Activated CD4-positive, alpha-beta T cell treated with anti-CD3 and anti-CD28 coated beads for 1 hour (primary cell): ENCODE data around the gene FAM162A.
"Not testable (repeated sequence)": the region's sequence is repeated elsewhere in the genome, so short reads cannot be mapped to it uniquely, and the experiment has no call there.

Experiments
- DNase-seq: peaks from one replicate; pipeline ENCODE4 v3.0.0-alpha.2; 2020

FAM162A gene, protein sequence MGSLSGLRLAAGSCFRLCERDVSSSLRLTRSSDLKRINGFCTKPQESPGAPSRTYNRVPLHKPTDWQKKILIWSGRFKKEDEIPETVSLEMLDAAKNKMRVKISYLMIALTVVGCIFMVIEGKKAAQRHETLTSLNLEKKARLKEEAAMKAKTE

DNA sequence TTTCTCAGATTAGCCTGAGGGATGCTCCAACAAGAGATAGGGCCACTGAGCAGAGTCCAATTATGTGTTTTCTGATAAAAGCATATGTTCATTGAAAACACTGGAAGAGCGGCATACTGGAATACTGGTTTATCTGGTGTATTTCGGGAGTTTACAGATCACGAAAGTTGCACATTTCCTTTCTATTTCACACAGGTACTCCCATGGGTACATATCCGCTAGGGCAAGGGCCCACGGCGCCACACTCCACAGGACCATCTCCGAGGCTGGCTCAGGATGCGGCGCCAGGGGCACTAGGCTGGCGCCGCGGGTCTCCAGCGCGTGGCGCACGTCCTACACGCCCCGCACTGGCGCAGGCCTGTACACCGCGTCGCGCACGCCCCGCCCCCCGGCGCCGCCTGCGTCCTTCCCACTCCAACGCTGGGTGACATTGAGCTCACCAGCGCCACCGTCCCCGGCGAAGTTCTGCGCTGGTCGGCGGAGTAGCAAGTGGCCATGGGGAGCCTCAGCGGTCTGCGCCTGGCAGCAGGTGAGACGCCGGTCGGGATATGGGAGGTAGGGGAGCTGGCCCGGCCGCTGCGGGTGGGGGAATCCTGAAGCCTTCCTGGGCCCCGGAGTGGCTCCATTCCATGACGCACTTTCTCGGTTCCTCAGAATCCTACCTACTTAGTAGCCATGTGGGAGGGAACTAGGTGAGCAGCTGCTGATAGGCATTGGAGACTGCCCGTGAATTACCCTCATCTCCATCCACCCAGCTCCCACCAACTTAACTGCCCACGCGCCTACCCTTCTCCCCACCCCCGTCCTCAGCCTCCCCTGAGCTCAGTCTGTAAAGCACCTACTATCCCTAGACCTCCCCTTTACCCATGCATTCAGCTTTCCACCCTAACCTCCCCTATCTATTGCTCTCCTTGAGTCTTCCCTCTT, at the start of gene FAM162A:
Gene FAM162A, plus strand, starts transcription at position 412 of the 927 bp plus-strand sequence. Its CDS starts 84 bp downstream, at position 496.
- DNase-seq = peak; percentile 86

DNA sequence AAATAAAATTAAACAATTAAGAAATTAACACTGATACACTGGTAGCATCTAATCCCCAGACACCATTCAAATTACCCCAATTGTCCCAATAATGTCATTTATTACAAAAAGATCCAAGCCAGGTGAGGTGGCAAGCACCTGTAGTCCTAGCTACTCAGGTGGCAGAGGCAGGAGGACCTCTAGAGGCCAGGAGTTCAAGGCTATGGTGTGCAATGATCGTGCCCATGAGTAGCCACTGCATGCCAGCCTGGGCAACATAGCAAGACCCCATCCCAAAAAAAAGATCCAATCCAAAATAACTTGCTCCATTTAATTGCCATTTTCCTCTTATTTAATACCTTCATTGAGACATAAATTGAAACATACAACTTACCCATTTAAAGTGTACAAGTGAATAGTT, 41.2 kb upstream of the FAM162A start:
- no peak for DNase-seq

DNA sequence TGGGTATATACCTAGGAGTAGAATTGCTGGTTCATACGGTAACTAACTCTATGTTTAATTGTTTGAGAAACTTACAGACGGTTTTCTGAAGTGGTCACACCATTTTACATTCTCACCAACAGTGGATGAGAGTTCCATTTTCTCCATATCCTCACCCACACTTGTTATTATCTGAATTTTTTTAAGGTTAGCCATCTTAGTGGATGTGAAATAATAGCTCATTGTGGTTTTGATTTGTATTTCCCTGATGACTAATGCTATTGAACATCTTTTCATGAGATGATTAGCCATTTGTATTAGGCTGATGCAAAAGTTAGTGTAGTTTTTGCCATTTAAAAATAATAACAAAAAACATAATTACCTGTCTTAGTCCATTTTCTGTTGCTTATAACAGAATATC, 40.3 kb upstream of the FAM162A start:
- DNase-seq = no peak

DNA sequence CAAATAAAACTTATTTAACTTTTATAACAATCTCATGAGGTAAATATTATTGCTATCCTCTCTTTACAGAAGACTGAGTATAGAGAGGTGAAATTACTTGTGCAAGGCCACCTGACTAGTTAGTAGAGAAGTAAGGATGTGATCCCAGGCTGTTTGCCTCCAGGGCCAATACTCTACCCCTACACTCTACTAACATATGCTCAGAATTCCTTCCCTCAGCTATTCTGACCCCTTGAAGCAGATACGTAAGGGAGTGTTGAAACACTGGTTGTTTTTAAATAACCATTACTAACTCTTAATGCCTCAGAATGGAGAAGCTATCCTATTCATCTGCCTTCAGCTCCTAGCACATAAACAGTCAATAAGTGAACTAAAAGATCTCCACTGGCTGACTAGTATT, 34.8 kb upstream of the FAM162A start:
- no peak for DNase-seq

DNA sequence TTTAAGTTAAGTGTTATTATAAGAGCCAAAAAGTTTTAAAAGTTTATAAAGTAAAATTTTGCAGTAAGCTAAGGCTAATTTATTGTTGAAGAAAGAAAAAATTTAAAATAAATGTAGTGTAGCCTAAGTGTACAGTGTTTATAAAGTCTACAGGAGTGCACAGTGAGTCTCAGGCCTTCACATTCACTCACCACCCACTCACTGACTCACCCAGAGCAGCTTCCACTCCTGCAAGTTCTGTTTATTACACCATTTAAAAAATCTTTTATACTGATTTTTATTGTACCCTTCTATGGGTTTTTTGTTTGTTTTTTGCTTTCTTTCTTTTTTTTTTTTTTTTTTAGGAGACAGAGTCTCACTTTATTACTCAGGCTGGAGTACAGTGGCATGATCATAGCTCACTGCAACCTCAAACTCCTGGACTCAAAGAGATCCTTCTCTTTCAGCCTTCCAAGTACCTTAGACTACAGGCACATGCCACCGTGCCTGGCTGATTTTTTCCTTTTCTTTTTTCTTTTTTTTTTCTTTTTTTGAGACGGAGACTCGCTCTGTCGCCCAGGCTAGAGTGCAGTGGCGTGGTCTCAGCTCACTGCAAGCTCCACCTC, 33.1 kb upstream of the FAM162A start:
- no peak for DNase-seq

DNA sequence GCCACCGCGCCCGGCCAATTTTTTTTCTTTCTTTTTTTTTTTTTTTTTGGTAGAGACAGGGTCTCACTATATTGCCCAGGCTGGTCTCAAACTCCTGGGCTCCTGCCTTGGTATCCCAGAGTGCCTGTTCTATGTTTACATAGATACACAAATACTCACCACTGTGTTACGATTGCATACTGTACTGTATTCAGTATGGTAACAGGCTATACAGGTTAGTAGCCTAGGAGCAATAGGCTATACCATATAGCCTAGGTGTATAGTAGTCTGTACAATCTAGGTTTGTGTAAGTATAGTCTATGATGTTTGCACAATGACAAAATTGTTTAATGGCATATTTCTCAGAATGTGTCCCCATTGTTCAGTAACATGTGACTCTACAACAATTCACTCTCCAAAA, 32.4 kb upstream of the FAM162A start:
- no peak for DNase-seq

DNA sequence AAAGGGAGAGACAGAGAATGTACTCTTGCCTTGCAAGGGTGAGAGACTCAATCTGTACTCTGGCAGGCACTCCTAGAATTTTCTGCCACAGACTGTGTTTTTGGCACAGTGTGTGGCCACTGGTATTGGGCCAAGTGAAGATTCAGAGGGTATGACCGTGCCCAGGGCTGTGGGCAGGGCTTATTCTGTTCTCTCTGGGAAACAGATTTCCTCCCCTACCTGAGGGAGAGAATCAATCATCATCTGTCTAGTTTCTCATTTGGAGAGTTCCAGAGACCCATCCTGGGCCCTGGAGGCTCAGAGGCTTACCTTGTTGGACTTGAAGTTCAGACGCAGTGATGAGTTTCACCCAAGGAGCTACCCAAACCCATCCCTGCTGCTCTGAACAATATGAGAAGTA, 30.8 kb upstream of the FAM162A start:
- no peak for DNase-seq

DNA sequence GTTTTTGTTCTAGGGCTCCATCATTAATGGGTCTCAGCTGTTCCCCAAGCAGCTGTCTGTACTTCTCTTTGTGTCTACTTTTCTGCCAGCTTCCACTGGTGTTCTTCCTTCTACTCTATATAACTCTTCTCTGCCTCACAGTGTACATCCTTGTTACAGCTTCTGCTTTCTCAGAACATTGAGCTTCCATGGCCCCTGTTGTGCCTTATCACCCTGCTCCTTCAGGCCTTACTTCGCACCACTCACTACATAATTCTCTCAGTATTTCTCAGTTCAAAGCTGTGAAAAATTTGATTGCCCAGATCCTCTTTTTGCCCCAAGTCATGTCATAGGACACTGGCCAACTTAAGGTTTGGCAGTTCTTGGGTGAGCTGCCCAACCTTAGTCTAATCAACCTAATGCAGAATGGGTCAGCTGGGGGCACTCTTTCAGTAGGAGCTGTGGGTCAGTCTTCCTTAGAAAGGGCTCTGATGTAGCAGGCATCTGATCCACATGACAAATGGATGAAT, 30.0 kb upstream of the FAM162A start:
- no peak for DNase-seq

DNA sequence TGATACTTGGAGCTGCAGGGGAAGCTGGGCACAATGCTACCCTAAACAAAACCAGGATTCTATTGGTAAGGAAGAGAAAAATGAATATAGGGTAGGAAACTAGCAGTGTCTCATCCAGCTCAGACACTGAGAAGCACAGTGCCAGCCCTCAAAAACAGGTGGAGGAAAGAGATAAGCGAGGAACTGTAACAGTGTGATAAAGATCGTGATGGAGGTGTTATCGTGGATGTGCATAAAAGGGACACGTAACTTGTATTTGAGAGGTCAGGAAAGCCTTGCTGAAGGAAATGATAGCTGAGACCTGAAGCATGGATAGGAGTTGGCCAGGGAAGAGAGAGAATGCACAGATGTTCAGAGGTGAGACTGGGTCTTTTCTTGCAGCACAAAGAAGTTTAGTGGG, 28.4 kb upstream of the FAM162A start:
- no peak for DNase-seq

DNA sequence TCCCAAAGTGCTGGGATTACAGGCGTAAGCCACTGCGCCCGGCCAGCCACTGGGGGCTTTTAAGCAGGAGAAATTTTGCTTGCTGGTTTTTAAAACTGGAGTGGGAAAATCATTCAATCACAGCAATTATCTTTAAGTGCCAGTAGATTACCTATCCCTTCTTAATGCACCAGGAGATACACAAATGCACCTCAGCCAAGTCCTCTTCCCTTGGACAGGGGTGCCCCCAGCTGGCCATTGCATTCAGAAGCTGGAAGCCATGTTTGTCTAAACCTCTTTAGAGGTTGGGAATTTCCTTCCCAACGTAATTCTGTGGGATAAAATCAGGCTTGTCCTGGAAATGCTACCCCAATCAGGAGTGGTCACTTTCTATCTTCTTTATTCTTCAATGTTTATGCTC, 27.6 kb upstream of the FAM162A start:
- DNase-seq = no peak

DNA sequence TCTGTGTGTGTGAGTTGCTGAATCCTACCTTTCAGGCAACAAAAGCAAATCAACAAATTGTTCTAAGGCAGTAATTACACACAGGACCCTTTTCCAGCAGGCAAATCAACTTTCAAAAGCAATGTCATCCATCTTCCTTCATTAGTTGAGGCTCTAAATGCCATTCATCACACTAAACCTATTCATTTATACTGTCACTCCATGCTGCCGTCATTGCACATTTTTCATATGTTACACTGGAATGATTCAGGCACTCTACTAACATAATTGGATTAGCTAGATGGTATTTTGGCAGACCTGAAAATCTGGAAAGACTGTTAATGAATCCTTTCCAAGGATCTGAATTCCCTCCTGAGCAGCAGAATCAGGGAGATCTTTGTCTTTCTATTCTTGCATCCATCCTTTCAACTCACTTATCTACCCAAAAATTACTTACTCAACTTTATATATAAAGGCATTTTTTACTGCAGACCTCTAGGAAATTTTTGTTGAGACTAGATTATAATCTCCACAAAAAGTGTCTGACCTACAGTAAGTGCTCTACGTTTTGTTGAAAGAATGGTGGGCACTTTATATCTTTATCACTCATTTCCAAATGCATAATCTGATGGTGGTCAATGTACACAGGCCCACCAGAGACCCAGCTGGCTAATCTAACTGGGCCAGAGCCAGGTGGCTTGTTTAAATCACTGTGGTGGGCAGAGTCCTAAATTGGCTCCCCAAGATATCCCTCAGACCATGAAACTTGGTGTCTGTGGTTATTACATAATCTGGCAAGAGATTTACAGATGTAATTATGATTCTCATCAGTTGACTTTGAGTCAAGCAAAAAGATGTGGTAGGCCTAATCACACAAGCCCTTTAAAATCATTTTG, 25.9 kb upstream of the FAM162A start:
- DNase-seq = no peak

DNA sequence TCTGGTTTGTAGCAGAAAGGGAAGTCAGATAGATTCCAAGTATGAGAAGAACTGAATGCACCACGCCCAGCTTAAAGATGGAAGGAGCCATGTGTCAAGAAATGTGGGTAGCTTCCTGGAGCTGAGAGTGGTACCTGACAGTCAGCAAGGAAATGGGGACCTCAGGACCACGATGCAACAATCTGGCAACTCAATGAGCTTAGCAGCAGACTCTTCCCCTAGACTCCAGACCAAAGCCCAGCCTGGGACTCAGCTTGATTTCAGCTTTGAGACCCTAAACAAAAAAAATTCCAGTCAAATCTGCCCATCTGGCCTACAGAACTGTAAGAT, 25.3 kb upstream of the FAM162A start:
- DNase-seq = no peak

DNA sequence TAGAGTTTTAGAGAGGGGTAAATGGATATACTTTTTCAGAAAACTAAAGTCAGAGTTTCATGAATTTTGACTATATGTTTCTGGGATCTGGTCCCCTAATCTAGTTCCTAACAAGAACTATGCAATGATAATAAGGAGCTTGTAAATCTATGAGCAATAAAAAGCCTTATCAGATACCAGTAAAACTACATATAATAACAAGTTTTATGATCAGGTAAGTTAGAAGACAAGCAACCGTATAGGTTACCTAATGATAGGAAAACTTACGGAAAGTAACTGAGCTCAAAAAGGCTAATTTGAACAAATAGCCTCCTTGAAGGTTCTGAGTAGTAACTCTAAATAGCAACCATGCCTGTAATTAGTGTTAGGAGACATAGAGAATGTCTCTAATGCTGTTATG, 22.0 kb upstream of the FAM162A start:
- DNase-seq = no peak

DNA sequence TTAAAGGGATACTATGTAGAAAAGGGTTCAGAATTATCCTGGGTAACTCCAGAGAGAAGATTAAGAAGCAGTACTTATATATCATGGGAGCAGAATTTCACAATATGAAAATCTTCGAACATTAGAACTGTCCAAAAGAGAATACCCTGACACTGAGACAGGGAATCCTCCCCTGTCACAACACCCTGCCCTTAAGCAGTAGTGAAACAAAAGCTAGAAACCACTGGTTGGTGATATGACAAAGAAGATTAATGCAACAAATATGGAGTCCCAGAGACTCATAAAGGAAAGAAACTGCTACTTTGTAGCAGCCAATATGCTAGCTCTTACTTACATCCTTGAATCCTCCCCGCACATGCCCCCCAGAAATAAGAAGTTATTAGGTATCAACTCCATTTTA, 19.5 kb upstream of the FAM162A start:
- DNase-seq = no peak

DNA sequence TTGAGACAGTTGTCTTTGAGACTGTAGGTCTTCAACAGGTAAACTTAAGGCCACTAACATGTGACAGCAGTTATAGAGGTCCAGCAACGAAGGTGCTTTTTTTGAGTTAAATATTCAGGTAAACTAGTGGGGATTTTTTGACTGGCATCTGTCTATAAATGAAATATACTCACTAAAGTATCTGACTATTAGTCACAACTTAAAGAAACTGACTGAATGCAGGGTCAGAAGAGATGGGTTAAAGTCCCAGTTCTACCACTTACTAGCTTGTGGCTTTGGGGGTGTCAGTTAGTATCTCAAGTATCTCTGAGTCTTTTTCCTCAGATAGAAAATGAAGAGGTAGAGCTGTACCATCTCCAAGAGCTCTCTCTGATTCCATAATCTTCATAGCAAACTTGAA, 18.9 kb upstream of the FAM162A start:
- DNase-seq = no peak

DNA sequence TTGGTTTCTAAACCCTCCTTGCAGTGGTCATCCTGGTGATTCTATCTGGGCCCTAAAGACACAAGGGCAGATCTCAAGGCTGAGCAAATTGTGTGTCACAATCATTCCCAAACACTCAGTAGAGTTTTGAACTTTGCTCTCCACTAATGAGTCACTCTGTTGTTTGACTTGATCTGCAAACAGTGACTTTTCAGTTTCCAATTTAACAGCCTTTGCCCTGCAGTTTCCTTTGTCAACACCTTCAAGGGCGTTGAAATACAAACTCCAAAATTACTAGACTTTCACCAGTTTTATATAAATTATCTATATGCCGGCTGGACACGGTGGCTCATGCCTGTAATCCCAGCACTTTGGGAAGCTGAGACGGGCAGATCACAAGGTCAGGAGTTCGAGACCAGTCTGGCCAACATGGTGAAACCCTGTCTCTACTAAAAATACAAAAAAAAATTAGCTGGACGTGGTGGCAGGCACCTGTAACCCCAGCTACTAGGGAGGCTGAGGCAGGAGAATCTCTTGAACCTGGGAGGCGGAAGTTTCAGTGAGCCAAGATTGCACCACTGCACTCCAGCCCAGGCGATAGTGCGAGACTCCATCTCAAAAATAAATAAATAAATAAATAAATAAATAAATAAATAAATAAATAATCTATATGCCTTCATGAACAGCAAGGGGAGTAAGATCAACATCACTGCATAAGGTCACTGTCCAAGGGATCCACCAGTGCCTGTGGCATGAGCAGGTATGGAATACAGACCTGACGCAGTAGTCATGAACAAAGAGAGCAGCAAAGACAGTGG, 18.2 kb upstream of the FAM162A start:
- not testable (repeated sequence) for DNase-seq

DNA sequence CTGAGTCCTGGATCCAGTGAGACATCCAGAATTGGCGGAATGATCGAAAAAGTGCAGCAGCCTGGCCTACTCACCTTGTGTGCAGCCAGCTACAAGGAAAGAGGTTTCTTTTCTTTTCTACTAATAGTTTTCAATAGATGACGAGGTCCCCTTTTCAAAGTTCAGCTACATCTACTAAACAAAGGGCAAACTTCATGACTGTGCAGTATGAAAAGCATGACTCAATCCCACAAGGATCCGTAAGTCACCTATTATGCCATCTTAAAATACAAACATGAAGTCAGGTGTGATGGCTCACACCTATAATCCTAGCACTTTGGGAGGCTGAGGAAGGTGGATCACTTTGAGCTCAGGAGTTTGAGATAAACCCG, 17.6 kb upstream of the FAM162A start:
- DNase-seq = no peak

DNA sequence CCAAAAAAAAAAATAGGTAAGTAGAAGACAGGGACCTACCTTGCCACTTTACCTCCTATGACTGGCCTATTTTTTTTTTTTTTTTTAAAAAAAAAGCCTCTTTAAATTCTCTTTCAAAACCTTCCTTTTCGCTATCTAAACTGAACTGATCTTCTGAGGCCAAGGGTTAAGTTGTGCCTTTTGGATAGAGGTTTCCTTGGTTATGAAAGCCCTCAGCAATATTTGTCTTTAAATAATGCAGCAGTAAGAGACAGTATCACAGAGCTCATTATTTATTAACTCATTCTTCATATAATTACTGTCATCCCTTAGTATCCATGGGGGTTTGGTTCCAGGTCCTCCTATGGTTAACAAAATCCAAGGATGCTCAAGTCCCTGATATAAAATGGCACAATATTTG, 9.9 kb upstream of the FAM162A start:
- no peak for DNase-seq

DNA sequence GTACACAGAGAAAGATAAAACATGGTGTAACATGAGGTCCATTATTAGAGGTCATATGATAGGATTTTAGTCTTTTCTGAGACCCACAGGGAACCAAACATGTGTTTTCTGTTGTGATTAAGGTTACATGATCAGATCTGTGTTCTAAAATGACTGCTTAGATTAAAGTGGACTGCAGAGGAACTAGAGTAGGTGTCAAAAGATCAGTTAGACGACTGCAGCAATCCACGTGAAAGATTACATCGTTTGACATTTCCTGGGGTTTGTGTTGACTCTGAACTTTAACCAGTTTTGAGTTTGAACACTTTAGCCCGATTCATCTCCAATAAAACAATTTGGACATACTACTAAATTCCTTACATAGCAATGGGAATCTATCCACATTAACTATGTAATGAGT, 6.0 kb upstream of the FAM162A start:
- DNase-seq = no peak

DNA sequence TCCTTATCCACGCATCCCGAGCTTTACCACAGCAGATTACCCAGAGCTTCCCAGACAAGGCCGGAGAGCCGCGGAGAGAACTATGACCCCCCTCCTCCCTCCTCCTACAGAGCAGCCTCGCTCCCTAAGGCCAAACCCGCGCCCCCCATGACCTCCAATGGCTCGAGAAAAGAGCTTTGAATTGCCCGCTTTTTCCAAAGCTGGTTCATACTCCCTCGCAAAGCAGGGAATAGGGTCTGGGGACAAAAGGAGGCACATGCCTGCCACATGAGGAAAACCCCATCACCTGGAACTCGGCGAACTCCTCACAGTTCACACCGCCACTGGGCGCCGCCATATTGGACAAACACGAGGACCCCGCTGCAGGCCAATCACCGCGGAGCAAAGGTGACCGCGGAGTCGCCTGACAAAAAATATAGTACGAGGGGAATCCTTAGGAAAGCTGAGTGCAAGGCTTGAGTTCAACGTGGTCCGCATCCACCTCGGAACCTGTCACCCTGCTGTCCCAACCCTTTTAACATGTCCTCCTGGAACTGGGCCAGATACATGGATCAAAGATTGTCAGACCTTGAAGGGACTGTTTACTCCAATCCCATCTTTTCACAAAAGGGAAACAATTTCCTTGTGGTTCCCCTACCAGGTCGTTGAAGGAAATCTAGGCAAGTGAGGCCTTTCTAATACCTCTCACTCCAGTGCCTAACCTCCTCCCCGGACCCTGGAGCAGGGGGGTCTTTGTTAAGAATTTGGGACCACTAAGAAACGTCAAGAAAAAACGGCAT, 905 bp upstream of the FAM162A start, which contains the start of gene MIX23:
Gene MIX23, minus strand, starts transcription at position 344 of the 779 bp plus-strand sequence. Its CDS starts 7 bp downstream, at position 337.
- DNase-seq = peak; percentile 72

DNA sequence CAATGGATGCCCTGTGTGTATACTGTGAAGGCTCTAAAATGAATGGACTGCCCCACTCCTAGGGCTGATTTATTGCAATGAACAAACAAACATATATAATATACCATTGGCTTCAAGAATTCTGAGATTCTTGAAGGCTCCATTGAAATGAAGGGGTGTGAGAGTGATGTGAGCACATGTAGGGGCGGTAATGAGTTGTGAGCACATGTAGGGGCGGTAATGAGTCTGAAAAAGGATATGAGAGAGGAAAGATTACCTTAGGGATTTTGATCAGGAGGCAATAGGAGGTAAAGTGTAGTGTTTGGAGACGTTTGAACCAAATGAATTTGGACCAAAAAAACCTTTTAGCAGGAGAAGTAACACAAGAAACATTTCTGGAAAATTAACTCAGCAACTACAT, 3.7 kb downstream of the FAM162A start:
- no peak for DNase-seq
